CD4-positive, alpha-beta T cell treated with Interleukin-15 for 4 hours (primary cell): ENCODE measurements around the gene ZC3H6.

ENCODE experiments used
- DNase-seq: peaks from one replicate; pipeline ENCODE4 v3.0.0-alpha.2; 2020; ENCODE audit warnings: low spot score

The ZC3H6 gene

DNA sequence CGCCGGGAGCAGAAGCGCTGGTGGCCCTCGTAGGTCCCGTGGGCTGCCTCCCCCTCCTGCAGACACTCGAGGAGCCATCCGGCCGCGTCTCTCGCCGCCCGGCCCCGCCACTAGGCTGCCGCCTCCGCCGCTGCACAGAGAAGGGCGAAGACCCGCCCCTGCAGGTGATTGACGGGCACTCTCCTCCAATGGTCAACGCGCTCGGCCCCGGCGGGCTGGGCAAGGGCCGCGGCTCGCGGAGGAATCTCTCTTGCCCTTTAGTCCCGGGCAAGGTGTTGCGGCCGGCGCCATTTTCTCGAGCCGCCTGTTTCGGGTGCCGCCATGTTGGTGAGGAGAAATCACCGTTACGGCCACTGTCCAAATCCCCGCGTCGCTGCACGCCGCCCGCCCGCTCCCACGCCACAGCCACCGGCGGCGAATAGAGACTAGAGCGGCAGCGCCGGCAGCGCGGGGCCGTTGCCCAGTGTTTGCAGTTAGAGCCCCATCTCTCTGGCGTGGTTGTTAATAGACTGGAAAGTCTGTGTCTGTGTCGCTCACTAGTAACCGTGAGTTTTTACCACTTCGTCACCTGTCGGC is at the start of gene ZC3H6:
ZC3H6 (plus strand) TSS at position 287 of the 576 bp plus-strand sequence. CDS start 398 bp downstream, outside the sequence.
- DNase-seq: peak; percentile 100

DNA sequence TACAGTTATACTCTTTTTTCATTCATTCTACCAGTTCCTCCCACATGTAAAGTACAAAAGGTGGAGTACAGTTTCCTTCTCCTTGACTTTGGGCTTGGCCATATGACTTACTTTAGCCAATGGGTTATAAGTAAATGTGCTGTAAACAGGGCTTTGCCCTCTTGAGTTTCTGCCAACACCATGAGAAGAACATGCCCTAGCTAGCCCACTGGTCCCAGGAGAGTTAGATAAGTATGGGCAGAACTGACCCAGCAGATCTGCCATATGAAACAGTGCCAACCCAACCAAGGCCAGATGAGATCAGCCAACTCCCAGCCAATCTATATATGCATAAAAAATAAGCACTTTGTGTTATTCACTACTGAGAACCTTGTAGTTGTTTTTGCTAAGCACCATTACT is 46.0 kb upstream of the ZC3H6 start:
- no peak for DNase-seq

DNA sequence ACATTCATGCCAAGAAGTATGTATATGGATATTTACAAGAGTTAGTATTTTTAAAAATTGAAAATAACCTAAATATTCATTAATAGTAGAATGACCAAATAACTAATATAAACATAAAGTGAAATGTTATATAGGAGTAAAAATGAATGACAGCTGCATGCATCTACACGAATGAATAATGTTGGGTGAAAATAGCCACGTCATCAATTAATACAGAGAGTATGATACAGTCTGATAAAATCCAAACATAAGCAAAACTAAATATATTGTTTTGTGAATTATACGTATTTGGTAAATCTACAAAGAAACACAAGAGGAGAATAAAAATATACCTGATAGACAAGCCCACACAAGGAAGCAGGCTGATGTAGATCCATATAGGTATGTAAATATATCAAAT is 45.0 kb upstream of the ZC3H6 start:
- no peak for DNase-seq

DNA sequence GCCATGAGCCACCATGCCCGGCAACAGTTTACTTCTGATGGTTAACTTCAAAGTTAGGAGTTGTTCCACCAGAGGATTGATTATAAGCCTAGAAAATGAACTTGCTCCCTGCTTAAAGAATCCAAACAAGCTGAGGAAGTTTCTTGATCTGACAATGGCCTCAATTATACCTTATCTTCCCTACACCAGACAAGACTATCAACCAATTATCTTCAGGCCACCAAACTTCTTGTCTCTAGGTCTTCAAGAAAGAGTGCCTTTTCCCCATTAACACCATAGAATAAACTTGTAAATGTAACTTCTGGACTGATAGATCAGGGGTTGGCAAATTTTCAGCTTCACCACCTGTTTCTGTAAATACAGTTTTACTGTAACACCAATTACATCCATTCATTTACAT is 35.5 kb upstream of the ZC3H6 start:
- DNase-seq: no peak

- no peak for DNase-seq
Measured at GRCh38 chr2:112242384-112242783, 33.0 kb upstream of the ZC3H6 start.

DNA sequence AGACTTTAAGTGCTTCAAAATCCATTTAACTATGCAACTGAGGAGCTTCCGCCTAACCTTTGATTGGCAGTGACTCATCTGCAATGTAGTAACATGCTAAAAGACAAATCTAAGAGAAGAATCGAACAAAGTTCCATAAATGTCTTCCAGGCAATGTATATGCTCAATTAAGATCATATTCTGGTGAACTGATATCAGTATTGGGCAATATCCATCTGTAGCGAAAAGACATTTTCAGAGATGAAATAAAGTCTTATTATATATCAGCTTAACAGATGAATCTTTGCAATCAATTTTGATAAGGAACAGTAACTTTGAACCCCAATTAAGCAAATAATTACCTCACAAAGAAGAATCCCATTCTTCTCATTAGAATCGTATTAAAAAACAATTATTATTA is 32.2 kb upstream of the ZC3H6 start:
- no peak for DNase-seq

GRCh38 chr2:112244854-112245253 is 30.5 kb upstream of the ZC3H6 start:
- DNase-seq: no peak

DNA sequence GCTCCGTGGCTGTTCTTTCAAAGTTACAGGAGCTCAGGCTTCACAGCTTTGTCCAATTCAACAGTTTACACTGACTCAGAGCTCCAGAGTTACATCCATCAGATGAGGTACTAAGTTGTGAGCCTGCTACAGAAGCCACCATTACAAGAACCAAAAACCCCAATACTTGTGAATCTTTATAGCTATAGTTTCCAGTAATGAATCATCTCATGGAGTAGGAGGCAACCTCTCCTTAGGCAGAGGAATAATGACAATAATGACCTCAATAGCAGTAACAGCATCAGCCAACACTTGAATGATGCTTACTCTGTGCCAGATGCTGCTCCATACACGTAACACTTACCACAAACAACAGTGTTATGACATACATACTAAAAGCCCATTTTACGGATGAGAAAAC is 24.1 kb upstream of the ZC3H6 start:
- DNase-seq: no peak

DNA sequence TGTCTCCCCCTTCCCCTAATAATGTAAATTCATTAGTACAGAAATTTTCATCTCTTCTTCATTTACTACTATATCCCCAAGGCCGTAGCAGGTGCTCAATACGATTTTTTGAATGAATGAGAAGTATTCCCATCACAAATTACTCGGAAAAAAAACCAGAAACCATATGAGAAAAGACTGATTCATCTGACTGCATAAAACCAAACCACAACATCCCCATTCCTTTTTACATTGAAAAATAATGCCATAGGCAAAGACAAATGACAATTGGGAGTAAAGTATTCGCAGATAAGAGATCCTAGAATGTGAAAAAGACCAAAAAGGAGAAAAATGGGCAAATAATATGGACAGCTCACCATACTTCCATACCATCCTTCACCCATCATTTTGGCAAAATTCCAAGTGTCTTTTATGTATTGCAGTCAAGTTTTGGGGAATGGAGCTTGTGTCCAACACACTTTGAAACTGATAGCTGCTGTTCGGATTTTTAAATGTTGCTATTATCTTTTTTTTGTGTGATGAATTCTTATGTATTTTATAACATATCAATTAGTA is 22.1 kb upstream of the ZC3H6 start:
- DNase-seq: no peak

DNA sequence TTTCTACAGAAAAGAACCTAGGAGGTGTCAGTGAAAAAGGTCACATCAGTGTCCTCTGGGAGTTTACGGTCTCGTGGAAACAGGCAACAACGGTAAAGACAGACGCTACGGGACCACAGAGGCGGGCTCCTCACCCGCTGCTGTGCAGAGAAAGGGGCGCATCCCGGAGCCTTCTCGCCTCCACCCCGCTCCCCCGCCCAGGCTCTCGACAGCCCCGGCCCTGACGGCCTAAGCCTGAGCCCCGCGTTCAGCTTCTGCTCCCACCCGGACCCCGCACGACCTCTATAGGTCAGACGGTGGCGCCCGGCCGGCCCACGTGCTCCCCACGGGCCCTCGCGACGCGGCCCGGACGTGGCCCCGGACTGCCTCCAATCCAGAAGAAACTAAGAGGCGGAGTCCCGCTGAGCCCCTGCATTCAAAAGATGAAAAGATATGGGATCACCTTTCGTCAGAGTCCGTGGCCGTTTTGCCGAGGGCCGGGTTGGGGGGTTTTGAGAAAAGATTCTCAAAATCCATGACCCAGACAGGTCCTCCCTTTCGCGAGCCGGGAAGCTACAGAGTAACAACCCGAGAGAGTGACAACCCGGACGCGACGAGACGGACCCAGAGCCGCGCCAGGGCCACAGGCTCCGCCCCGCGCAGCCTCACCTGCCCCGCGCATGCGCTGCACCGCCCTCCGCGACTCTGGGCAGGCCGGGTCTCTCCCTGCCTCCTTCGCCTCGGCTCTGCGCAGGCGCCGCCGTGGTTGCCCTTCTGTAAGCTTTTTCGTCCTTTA is 20.7 kb upstream of the ZC3H6 start, which contains the start of gene ZC3H8:
ZC3H8 (minus strand) TSS at position 577 of the 775 bp plus-strand sequence; CDS start at position 516, 61 bp downstream.
- peak; percentile 95 for DNase-seq

DNA sequence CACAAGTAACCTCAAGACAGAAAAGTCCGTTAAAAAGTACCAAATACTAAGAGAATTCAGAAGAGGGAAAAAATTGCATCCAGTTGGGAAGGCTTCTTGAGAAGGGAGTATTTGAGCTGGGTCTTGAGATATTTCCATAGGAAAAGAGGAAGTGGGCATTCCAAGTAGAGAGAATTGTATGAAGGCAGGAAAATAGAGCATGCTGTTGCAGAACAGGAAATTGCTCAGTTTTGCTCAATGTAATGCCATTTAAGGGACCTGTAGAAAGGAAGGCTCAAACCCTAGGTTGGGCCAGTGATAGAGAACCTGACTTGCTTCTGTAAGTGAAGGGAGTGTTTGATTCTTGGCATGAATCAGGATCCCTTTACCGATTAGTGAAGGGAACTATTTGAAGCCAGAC is 19.5 kb upstream of the ZC3H6 start:
- DNase-seq: no peak

DNA sequence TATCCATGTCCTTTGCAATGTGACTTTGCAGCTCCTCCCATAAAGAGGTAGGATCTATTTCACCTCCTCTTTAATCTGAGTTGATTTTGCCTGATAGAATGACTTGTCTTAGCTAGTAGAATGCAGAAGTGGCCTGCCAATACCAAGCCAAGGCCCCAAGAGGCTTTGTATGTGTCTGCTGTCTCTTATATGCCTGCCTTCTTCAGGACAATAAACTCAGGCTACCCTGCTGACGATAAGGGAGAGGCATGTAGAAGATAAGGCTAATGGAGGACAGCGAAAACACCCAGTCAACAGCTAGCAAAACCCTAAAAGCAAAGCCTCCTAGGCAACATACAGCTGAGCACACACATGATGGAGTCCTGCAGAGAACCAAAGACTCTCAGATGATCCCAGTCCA is 18.7 kb upstream of the ZC3H6 start:
- no peak for DNase-seq

GRCh38 chr2:112257575-112257974 is 17.8 kb upstream of the ZC3H6 start:
- DNase-seq: no peak

DNA sequence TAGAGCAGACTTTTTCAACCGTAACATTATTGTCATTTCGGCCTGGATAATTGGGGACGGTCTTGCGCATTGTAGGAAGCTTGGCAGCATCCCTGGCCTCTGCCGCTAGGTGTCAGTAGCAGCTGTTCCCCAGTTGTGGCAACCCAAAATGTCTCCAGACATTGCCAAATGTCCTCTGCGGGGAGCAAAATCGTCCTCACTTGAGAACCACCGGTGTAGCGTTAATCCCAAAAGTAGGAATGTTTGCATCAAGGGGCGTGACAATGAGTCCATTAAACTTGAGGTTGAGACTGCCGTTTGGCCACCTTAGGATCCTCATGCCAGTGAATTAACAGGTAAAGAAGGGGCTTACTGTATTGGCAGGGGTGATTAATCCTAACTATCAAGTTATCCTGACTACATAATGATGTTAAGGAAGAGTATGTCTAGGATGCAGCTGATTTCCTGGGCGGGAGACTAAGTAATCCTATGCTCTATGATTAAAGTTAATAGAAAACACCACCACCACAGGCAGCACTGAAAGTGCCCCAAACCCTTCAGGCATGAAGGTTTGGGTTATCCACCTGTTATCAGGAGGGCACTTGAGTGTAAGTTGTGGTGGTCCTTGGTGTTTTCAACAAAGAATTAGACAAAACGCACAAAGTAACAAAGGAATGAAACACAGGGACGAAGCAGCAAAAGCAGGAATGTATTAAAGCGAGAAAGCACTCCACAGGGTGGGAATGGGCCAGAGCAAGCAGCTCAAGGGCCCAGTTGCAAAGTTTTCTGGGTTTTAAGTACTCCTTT is 15.7 kb upstream of the ZC3H6 start:
- DNase-seq: peak; percentile 86

- no peak for DNase-seq
Measured at GRCh38 chr2:112260295-112260625, 15.1 kb upstream of the ZC3H6 start.

GRCh38 chr2:112262876-112263275 is 12.5 kb upstream of the ZC3H6 start:
- DNase-seq: no peak

DNA sequence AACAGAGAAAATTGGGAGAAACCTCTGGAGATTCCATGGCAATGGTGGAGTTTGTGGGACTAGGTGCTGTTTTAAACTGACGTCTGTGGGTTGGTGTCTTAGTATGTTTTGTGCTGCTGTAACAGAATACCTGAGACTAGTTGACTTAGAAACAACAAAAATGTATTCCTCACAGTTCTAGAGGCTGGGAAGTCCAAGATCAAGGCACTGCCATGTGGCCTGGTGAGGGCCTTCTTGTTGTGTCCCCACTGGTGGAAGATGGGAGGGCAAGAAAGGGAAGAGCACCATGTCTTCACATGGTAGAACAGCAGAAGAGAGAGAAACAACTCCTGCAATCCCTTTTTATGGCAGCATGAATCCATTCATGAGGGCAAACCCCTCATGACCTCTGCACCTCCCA is 6.8 kb upstream of the ZC3H6 start:
- DNase-seq: no peak

DNA sequence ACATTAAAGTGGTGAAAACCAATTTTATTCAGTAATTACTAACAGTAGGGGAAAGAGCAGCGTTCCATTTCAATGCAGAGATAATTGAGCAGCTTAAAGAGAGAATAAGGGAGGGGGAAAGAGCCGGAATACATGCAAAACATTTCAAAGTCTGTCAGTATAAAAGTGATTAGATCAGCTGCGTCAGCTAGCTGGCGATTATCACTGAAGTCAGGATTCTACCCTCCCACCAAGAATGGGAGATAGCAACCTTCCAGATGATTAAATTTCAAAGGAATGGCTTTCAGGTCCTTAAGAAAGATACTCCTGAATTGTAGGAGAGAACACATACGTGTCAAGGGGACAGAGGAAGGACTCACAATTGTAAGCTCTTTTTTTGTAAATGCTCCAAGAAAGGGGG is 2.7 kb upstream of the ZC3H6 start:
- no peak for DNase-seq

DNA sequence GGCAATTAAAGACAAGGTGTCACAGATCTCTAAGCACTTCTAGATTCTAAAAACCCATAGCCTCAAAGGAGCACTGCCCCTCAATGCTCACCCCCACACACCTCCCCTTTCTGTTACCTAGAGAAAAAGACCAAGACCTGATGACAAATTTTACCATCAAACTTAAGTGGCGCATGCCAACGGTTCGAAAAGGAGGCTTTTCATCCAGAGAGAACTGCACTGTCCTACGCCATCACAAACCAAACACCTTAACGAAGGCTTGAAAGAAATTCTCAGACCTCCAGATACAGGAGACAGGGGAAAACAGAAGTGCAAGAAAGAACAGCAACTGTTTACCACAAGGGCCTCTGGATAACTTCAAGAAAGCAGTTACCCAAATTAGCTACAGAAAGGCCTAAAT is 2.0 kb upstream of the ZC3H6 start:
- no peak for DNase-seq

- peak; percentile 72 for DNase-seq
Measured at GRCh38 chr2:112275887-112276773, 733 bp downstream of the ZC3H6 start.

- no peak for DNase-seq
Measured at GRCh38 chr2:112276954-112277353, 1.6 kb downstream of the ZC3H6 start.
